AG10803 (cell line): ENCODE results near the gene BMAL1.

Source experiments
- DNase-seq: peaks from one replicate; pipeline ENCODE4 v3.0.0; 2010; ENCODE audit warnings: low read depth
- H3K4me3 ChIP-seq: 2 replicates; pipeline ENCODE4 v1.5.1; 2011; ENCODE audit warnings: mild to moderate bottlenecking, low read length, control low read depth
- CTCF ChIP-seq: conservative IDR thresholded peaks from 2 replicates; pipeline ENCODE4 v1.5.1; 2011; ENCODE audit warnings: mild to moderate bottlenecking, low read length, control low read depth, inconsistent platforms

The BMAL1 gene

GRCh38 chr11:13284776-13285588 is 7.4 kb downstream of the BMAL1 start:
- no peak for DNase-seq
- no peak overlapping the region for H3K4me3 ChIP-seq
- no peak for TF ChIP-seq CTCF

- no peak overlapping the region for H3K4me3 ChIP-seq
- DNase-seq = no peak
- TF ChIP-seq CTCF = no peak
Observed at GRCh38 chr11:13286279-13286821, 8.8 kb downstream of the BMAL1 start.

- no peak overlapping the region for H3K4me3 ChIP-seq
- no peak for DNase-seq
- TF ChIP-seq CTCF = no peak
Observed at GRCh38 chr11:13287036-13287435, 9.4 kb downstream of the BMAL1 start.

GRCh38 chr11:13287681-13288080 is 10.1 kb downstream of the BMAL1 start:
- TF ChIP-seq CTCF = no peak
- no peak overlapping the region for H3K4me3 ChIP-seq
- no peak for DNase-seq

GRCh38 chr11:13288375-13289029 is 10.9 kb downstream of the BMAL1 start:
- TF ChIP-seq CTCF = no peak
- DNase-seq = no peak
- H3K4me3 ChIP-seq = no peak overlapping the region

- DNase-seq = no peak
- no peak overlapping the region for H3K4me3 ChIP-seq
- TF ChIP-seq CTCF = no peak
Observed at GRCh38 chr11:13289081-13289480, 11.5 kb downstream of the BMAL1 start.
